Upper lobe of right lung (tissue), 1 donor: ENCODE data around the gene MYO1E. TPM values are rescaled to one million over a fixed set of nuclear protein-coding genes. Genes with fewer than 3 reads are reported as not detected.
A peak's percentile ranks its signal among the peaks of the same experiment; 100 is the strongest.

Source experiments
- ATAC-seq: fragments of 200-7000 bp; cut with Tn5 transposase; one replicate; pipeline ENCODE4 v1.9.1; 2020; ENCODE audit warnings: mild to moderate bottlenecking, moderate library complexity
- DNase-seq: peaks from one replicate; pipeline ENCODE4 v3.0.0-alpha.2; 2020
- H3K27ac ChIP-seq: fragments of 200-600 bp; one replicate; pipeline ENCODE4 v1.8.0; 2022
- H3K27me3 ChIP-seq: fragments of 200-600 bp; one replicate; pipeline ENCODE4 v1.8.0; 2022; ENCODE audit warnings: mild to moderate bottlenecking
- H3K36me3 ChIP-seq: fragments of 200-600 bp; one replicate; pipeline ENCODE4 v1.8.0; 2022
- H3K4me1 ChIP-seq: fragments of 200-600 bp; one replicate; pipeline ENCODE4 v1.8.0; 2022
- H3K4me3 ChIP-seq: fragments of 200-600 bp; one replicate; pipeline ENCODE4 v1.8.0; 2022; ENCODE audit warnings: mild to moderate bottlenecking
- H3K9me3 ChIP-seq: fragments of 200-600 bp; one replicate; pipeline ENCODE4 v1.8.0; 2022
- intact Hi-C: fragments of 100-400 bp; cut with DNase I; formaldehyde crosslinking; loops from one replicate; pipeline ENCODE4 v1.11.0; 2022
- total RNA-seq: library from RNA; stranded (reverse); fragmentation: NEBNext Ultra II Directional; extraction: Animal tissue kit (Norgen Biotek cat#: 25700); gene quantifications from one replicate; pipeline ENCODE4 v1.2.1, GENCODE V29; 2021
- TF ChIP-seq, protein P1 (sequence below): fragments of 200-600 bp; IDR thresholded peaks from one replicate; pipeline ENCODE4 v1.8.0; 2022; ENCODE audit warnings: antibody characterized with exemption
- donor health status: DM: no; HTN: yes; CAD: no; lungs with severe emphysema.

The MYO1E gene
- total RNA-seq, 1 donor from 2014 or later: 98.4 TPM

DNA sequence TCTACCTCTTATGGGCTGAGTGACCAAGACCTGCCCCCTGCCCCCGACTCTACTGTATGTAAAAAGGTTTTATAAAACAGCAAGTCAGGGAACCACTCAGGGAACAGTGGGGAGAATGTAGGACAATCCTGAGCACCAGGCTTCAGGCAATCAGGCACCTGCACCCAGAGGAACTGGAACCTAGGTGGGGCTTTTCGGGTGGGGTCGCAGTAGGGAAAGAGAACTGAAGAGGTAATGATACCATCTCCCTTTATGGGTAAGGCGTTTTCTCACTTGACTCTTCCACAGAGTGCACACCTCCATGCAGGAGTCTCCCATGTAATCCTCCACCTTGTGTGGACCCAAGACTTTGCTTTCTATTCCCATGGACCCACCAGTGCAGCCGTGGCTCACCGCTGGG lies 45.8 kb downstream of the MYO1E start:
- Histone ChIP-seq H3K9me3 (no peaks in the 10 kb centered on the region), H3K4me1 (peaks cover 30% of the 10 kb centered on the region), H3K27me3 (no peaks in the 10 kb centered on the region), H3K36me3 (no peaks in the 10 kb centered on the region), H3K4me3 (no peak overlapping the region), H3K27ac (no peak overlapping the region)
- intact Hi-C loops: no loop called here
- ATAC-seq (no peak), DNase-seq (no peak)
- TF ChIP-seq, protein P1, sequence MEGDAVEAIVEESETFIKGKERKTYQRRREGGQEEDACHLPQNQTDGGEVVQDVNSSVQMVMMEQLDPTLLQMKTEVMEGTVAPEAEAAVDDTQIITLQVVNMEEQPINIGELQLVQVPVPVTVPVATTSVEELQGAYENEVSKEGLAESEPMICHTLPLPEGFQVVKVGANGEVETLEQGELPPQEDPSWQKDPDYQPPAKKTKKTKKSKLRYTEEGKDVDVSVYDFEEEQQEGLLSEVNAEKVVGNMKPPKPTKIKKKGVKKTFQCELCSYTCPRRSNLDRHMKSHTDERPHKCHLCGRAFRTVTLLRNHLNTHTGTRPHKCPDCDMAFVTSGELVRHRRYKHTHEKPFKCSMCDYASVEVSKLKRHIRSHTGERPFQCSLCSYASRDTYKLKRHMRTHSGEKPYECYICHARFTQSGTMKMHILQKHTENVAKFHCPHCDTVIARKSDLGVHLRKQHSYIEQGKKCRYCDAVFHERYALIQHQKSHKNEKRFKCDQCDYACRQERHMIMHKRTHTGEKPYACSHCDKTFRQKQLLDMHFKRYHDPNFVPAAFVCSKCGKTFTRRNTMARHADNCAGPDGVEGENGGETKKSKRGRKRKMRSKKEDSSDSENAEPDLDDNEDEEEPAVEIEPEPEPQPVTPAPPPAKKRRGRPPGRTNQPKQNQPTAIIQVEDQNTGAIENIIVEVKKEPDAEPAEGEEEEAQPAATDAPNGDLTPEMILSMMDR: no peak

DNA sequence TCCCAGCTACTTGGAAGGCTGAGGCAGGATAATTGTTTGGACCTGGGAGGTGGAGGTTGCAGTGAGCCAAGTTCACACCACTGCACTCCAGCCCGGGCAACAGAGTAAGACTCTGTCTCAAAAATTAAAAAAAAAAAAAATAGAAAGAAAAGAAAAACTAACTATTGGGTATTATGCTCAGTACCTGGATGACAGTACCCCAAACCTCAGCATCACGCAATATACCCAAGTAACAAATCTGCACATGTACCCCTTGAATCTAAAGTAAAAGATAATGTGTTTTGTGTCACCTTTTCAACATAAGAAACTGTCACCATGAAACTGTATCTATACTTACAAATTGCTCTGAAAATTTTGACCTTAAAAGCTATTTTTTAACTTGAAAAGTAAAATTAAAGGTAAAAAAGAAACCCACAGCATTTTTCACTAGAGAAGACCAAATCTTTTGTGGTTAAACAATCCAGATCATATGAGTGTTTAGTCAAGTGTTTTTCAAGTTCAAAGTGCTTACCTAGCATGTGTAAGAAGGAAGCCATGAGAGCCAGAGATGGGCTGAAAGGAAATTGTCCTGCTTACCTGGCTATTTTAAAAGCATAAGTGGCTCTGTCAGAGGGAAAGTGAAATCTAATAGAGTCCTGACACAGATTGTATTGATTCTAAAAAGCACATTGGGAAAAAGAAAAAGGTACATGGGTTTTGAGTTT lies 50.5 kb downstream of the MYO1E start:
- no peak overlapping the region for H3K4me3 ChIP-seq
- H3K9me3 ChIP-seq: no peaks in the 10 kb centered on the region
- no peaks in the 10 kb centered on the region for H3K27me3 ChIP-seq
- peaks cover 5% of the 10 kb centered on the region for H3K4me1 ChIP-seq
- no peak overlapping the region for H3K27ac ChIP-seq
- TF ChIP-seq, protein P1: no peak
- intact Hi-C loops: no loop called here
- no peak for DNase-seq
- peak; percentile 80 for ATAC-seq
- H3K36me3 ChIP-seq: no peaks in the 10 kb centered on the region

DNA sequence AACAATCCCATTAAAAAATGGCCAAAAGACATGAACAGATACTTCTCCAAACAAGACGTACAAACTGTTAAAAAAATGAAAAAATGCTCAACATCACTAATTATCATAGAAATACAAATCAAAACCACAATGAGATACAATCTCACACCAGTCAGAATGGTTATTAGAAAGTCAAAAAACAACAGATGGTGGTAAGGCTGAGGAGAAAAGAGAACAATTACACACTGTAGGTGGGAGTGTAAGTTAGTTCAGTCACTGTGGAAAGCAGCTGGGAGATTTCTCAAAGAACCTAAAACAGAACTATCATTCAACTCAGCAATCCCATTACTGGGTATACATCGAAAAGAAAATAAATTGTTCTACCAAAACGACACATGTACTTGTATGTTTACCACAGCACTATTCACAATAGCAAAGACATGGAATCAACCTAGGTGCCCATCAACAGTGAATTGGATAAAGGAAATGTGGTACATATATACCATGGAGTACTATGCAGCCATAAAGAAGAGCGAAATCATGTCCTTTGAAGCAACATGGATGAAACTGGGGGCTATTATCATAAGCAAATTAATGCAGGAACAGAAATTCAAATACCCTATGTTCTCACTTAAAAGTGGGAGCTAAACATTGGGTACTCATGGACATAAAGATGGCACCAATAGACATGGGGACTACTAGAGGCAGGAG lies 51.5 kb downstream of the MYO1E start:
- TF ChIP-seq, protein P1: no peak
- no peaks in the 10 kb centered on the region for H3K9me3 ChIP-seq
- intact Hi-C loops: no loop called here
- no peaks in the 10 kb centered on the region for H3K36me3 ChIP-seq
- no peaks in the 10 kb centered on the region for H3K27me3 ChIP-seq
- DNase-seq (no peak), ATAC-seq (no peak)
- H3K27ac ChIP-seq: no peak overlapping the region
- H3K4me3 ChIP-seq: no peak overlapping the region
- peaks cover 5% of the 10 kb centered on the region for H3K4me1 ChIP-seq

DNA sequence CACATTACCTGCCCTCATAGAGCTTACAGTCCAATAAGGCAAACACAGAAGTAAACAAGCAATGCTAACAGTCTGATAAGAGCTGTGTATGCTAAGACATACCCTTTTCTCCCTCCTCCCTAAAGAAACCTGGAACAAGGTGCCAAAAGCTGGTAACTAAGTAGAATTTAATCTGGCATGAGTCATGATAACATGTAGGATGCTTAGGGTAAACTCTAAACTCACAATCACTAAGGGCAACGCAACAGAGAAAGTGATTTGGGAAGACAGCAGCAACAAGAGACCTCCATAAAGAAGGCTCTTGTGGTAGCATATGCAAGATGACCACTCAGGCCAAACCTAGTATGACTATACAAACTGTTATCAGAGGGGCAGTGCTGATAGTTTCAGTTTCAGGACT lies 55.5 kb downstream of the MYO1E start:
- no peak overlapping the region for H3K4me3 ChIP-seq
- H3K4me1 ChIP-seq: peaks cover 33% of the 10 kb centered on the region
- H3K36me3 ChIP-seq: no peaks in the 10 kb centered on the region
- intact Hi-C loops: no loop called here
- DNase-seq (no peak), ATAC-seq (no peak)
- TF ChIP-seq, protein P1: no peak
- H3K9me3 ChIP-seq: no peaks in the 10 kb centered on the region
- no peak overlapping the region for H3K27ac ChIP-seq
- no peaks in the 10 kb centered on the region for H3K27me3 ChIP-seq

DNA sequence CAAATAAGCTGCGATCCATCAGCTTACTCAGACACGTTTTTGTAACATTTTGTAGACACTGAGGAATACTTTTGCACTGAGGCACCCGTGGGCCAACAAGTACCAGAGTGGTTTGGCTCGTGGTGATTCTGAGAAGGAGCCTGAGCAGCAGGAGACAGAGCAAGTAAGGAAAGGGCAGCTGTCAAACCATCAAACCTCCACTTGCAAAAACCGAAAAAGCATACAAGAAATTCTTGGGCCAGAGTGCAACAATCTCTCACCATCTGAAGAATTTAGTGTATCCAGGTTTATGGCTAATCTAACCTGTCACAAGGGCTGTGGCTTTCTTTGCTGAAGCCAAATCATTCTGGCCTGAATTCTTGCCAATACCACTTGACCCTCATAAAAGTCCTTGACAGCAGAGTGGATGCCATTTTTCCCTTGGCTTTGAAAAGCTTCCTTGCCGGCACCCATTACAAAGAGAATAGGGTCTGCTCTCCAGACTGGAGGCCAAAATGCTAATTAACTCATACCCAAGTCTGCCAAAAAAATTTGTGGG lies 56.7 kb downstream of the MYO1E start:
- TF ChIP-seq, protein P1: no peak
- ATAC-seq (peak; percentile 69), DNase-seq (no peak)
- Histone ChIP-seq H3K9me3 (no peaks in the 10 kb centered on the region), H3K4me1 (peaks cover 30% of the 10 kb centered on the region), H3K27me3 (no peaks in the 10 kb centered on the region), H3K36me3 (no peaks in the 10 kb centered on the region), H3K4me3 (no peak overlapping the region), H3K27ac (no peak overlapping the region)
- intact Hi-C loops: no loop called here
